ENCODE results near the gene CCDC141.

- TF ChIP-seq POLR2A (IDR thresholded peaks at IDR 0.05; ENCODE audit: low read depth, low read length) (no peak), POLR2AphosphoS5 (IDR thresholded peaks at IDR 0.05; ENCODE audit: low read depth, low read length) (no peak), TAF1 (IDR thresholded peaks at IDR 0.05; ENCODE audit: low read depth, low read length) (no peak), SPI1 (IDR thresholded peaks at IDR 0.05; ENCODE audit: low read depth, low read length) (no peak)
These were observed 221.5 kb downstream of the CCDC141 start for GRCh38 chr2:178828486-178828881.

Data from GM12891 (cell line).